OCI-LY7 (cell line): ENCODE results near the gene MAFF. TPM values are rescaled to one million over a fixed set of nuclear protein-coding genes. Genes with fewer than 3 reads are reported as not detected.
A peak's percentile ranks its signal among the peaks of the same experiment; 100 is the strongest.

Experiments used
- BruUV-seq: library from RNA; stranded (reverse); fragments of 400-500 nt; replicated peaks from 2 replicates; lab custom pipeline; 2021; lab: Mats Ljungman, UMichigan
- CTCF ChIA-PET: fragments of 300-600 bp; sonication (Branson Sonifier 250); formaldehyde crosslinking; loops from one replicate; lab custom pipeline; 2022; ENCODE audit warnings: antibody characterized with exemption; ENCODE audit not compliant: unreplicated experiment; lab: Charles Lee
- POLR2A ChIA-PET: fragments of 300-600 bp; sonication (Branson Sonifier 250); formaldehyde crosslinking; loops from one replicate; lab custom pipeline; 2022; ENCODE audit warnings: antibody characterized with exemption; lab: Charles Lee
- DNase-seq: peaks from one replicate; pipeline ENCODE4 v3.0.0-alpha.2; 2015; ENCODE audit warnings: low spot score
- H2AFZ ChIP-seq: fragments of 200-600 bp; sonication (generic), shearing (Covaris generic); 2 replicates; pipeline ENCODE4 v1.6.1; 2014; ENCODE audit warnings: mild to moderate bottlenecking, antibody characterized with exemption, low read length, moderate library complexity
- H3K27ac ChIP-seq: fragments of 200-600 bp; sonication (generic); 2 replicates; pipeline ENCODE4 v1.5.1; 2014; ENCODE audit warnings: mixed run types, low read depth, mild to moderate bottlenecking, moderate library complexity, low read length, inconsistent platforms; ENCODE audit not compliant: poor library complexity, severe bottlenecking
- H3K36me3 ChIP-seq: fragments of 200-600 bp; sonication (generic); 2 replicates; pipeline ENCODE4 v1.6.1; 2014; ENCODE audit warnings: mild to moderate bottlenecking, antibody characterized with exemption, low read length, moderate library complexity, mixed read lengths; ENCODE audit not compliant: insufficient read depth
- H3K4me1 ChIP-seq: fragments of 200-600 bp; sonication (generic); 2 replicates; pipeline ENCODE4 v1.5.1; 2014; ENCODE audit warnings: mild to moderate bottlenecking, low read length; ENCODE audit not compliant: insufficient read depth, poor library complexity, severe bottlenecking
- H3K4me2 ChIP-seq: fragments of 200-600 bp; sonication (generic); 2 replicates; pipeline ENCODE4 v1.6.1; 2014; ENCODE audit warnings: mild to moderate bottlenecking, low read length
- H3K4me3 ChIP-seq: fragments of 200-600 bp; sonication (generic); 2 replicates; pipeline ENCODE4 v1.5.1; 2014; ENCODE audit warnings: mild to moderate bottlenecking, low read depth, low read length; ENCODE audit not compliant: poor library complexity, severe bottlenecking
- H3K79me2 ChIP-seq: fragments of 200-600 bp; sonication (generic); 2 replicates; pipeline ENCODE4 v1.6.1; 2016; ENCODE audit warnings: low read depth, mild to moderate bottlenecking, low read length, moderate library complexity, mixed read lengths; ENCODE audit not compliant: insufficient read depth
- H3K9me2 ChIP-seq: fragments of 200-600 bp; sonication (generic); 2 replicates; pipeline ENCODE4 v1.6.1; 2016; ENCODE audit warnings: mild to moderate bottlenecking, low read length, mixed read lengths; ENCODE audit not compliant: insufficient read depth
- H3K9me3 ChIP-seq: fragments of 200-600 bp; sonication (generic); 2 replicates; pipeline ENCODE4 v1.6.1; 2014; ENCODE audit warnings: mild to moderate bottlenecking, mixed run types, low read length, mixed read lengths
- H4K20me1 ChIP-seq: fragments of 200-600 bp; sonication (generic); 2 replicates; pipeline ENCODE4 v1.6.1; 2014; ENCODE audit warnings: mild to moderate bottlenecking, antibody characterized with exemption, low read length, moderate library complexity, mixed read lengths; ENCODE audit not compliant: insufficient read depth
- EZH2phosphoT487 ChIP-seq: fragments of 200-600 bp; sonication (generic); IDR thresholded peaks from 2 replicates; pipeline ENCODE4 v1.6.1; 2018; ENCODE audit warnings: low read depth, borderline replicate concordance, mild to moderate bottlenecking, mixed run types, antibody characterized with exemption, low read length, moderate library complexity, mixed read lengths
- intact Hi-C: fragments of 100-400 bp; cut with micrococcal nuclease; formaldehyde crosslinking; loops from one replicate; pipeline ENCODE4 v1.10.0; 2022; ENCODE audit not compliant: unreplicated experiment
- total RNA-seq, 2 experiments: library from RNA; depleted of rRNA in 1 of 2; stranded (reverse); fragments of >200 nt in 1 of 2; shearing (Covaris generic) in 1 of 2; gene quantifications; 2 replicates each; pipeline ENCODE4 v1.2.3, GENCODE V29; 2014 to 2022
- TF ChIP-seq, protein P1 (sequence below): fragments of 200-600 bp; sonication (generic); conservative IDR thresholded peaks from 2 replicates; pipeline ENCODE4 v1.5.1; 2014; ENCODE audit warnings: mild to moderate bottlenecking, antibody characterized with exemption, low read length, moderate library complexity, mixed read lengths

Gene MAFF
- total RNA-seq, 2 experiments from 2014 or later: 3.4 to 3.8 TPM

- POLR2A ChIA-PET: interaction anchor here (0.6 to 1.7 kb wide), 9 partner anchors 10 to 1919 kb away, joined by 3 to 7 read pairs (median 4); no protein-coding TSS in a partner anchor
- peaks cover 6% of the 10 kb centered on the region; the same call in 1 of the 2 replicates for H3K79me2 ChIP-seq
- peak within 1 kb of the TSS; percentile 94 for H3K4me3 ChIP-seq
- H3K9me3 ChIP-seq: no peaks in the 10 kb centered on the region
- BruUV-seq: no TSS peak
- no peaks in the 10 kb centered on the region for H3K36me3 ChIP-seq
- no peaks in the 10 kb centered on the region for H3K9me2 ChIP-seq
- peak within 1 kb of the TSS; percentile 85 for H2AFZ ChIP-seq
- H3K4me2 ChIP-seq: peak within 1 kb of the TSS; percentile 99
- no peak for TF ChIP-seq EZH2phosphoT487
- TF ChIP-seq, protein P1, sequence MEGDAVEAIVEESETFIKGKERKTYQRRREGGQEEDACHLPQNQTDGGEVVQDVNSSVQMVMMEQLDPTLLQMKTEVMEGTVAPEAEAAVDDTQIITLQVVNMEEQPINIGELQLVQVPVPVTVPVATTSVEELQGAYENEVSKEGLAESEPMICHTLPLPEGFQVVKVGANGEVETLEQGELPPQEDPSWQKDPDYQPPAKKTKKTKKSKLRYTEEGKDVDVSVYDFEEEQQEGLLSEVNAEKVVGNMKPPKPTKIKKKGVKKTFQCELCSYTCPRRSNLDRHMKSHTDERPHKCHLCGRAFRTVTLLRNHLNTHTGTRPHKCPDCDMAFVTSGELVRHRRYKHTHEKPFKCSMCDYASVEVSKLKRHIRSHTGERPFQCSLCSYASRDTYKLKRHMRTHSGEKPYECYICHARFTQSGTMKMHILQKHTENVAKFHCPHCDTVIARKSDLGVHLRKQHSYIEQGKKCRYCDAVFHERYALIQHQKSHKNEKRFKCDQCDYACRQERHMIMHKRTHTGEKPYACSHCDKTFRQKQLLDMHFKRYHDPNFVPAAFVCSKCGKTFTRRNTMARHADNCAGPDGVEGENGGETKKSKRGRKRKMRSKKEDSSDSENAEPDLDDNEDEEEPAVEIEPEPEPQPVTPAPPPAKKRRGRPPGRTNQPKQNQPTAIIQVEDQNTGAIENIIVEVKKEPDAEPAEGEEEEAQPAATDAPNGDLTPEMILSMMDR: no peak
- peak; percentile 99 for DNase-seq
- intact Hi-C loops: no loop called here
- CTCF ChIA-PET: no interaction called here
- H4K20me1 ChIP-seq: no peaks in the 10 kb centered on the region
- H3K27ac ChIP-seq: peak within 1 kb of the TSS; percentile 62
- peaks cover 26% of the 10 kb centered on the region for H3K4me1 ChIP-seq
Measured at GRCh38 chr22:38181453-38182200, 20.2 kb upstream of the MAFF start, which contains the start of gene PLA2G6. Gene PLA2G6 (minus strand): TSS chr22:38181830. CDS start chr22:38169426, 12,404 bp downstream.

GRCh38 chr22:38184788-38185187, 17.0 kb upstream of the MAFF start:
- Histone ChIP-seq H3K4me1 (peaks cover 26% of the 10 kb centered on the region), H3K79me2 (peaks cover 6% of the 10 kb centered on the region; the same call in 1 of the 2 replicates), H2AFZ (no peak overlapping the region), H3K9me3 (no peaks in the 10 kb centered on the region), H3K27ac (no peak overlapping the region), H3K36me3 (no peaks in the 10 kb centered on the region), H4K20me1 (no peaks in the 10 kb centered on the region), H3K4me3 (no peak overlapping the region), H3K4me2 (no peak overlapping the region), H3K9me2 (no peaks in the 10 kb centered on the region)
- ChIA-PET POLR2A (no interaction called here), CTCF (no interaction called here)
- TF ChIP-seq EZH2phosphoT487: no peak
- TF ChIP-seq, protein P1: no peak
- BruUV-seq: no TSS peak
- intact Hi-C loops: no loop called here
- no peak for DNase-seq

- TF ChIP-seq, protein P1: no peak
- TF ChIP-seq EZH2phosphoT487: no peak
- peaks cover under 1% of the 10 kb centered on the region; the same call in 1 of the 2 replicates for H3K79me2 ChIP-seq
Measured at GRCh38 chr22:38186429-38186828, 15.4 kb upstream of the MAFF start.

More at GRCh38 chr22:38186429-38186828, 15.4 kb upstream of the MAFF start:
- H3K4me2 ChIP-seq: no peak overlapping the region
- H3K36me3 ChIP-seq: no peaks in the 10 kb centered on the region
- H3K4me1 ChIP-seq: peaks cover 10% of the 10 kb centered on the region
- ChIA-PET POLR2A (interaction anchor here (0.7 to 1.0 kb wide), 3 partner anchors 15 to 85 kb away, joined by 3 to 4 read pairs (median 4); partner anchors contain the start of gene MAFF), CTCF (no interaction called here)
- intact Hi-C loops: no loop called here
- no TSS peak for BruUV-seq
- no peaks in the 10 kb centered on the region for H4K20me1 ChIP-seq
- no peaks in the 10 kb centered on the region for H3K9me2 ChIP-seq
- H2AFZ ChIP-seq: no peak overlapping the region
- H3K9me3 ChIP-seq: no peaks in the 10 kb centered on the region
- no peak overlapping the region for H3K4me3 ChIP-seq
- no peak overlapping the region for H3K27ac ChIP-seq
- no peak for DNase-seq
